Liver (tissue), 9 donors: Measurements from ENCODE around the gene SPP1. TPM values are rescaled to one million over a fixed set of nuclear protein-coding genes. Genes with fewer than 3 reads are reported as not detected.

ENCODE experiments used
- DNase-seq: peaks from one replicate; pipeline ENCODE4 v3.0.0-alpha.2; 2017; ENCODE audit warnings: low spot score
- H3K27ac ChIP-seq, 2 donors: one replicate each; pipeline ENCODE4 v1.7.0; 2013; ENCODE audit warnings: inconsistent platforms in 2 of 2, low read length in 2 of 2, control low read depth in 1 of 2, low read depth in 1 of 2, mild to moderate bottlenecking in 1 of 2
- H3K27me3 ChIP-seq, 4 donors: one replicate each; pipeline versions ENCODE4 v1.6.1 to v1.7.0; 2013; ENCODE audit warnings: low read length in 3 of 4, inconsistent platforms in 1 of 4, mild to moderate bottlenecking in 1 of 4, moderate library complexity in 1 of 4; ENCODE audit not compliant: control insufficient read depth in 4 of 4, insufficient read depth in 4 of 4
- H3K36me3 ChIP-seq, 4 donors: one replicate each; pipeline versions ENCODE4 v1.6.1 to v1.7.0; 2013; ENCODE audit warnings: low read length in 3 of 4, mild to moderate bottlenecking in 3 of 4, low read depth in 1 of 4, moderate library complexity in 1 of 4; ENCODE audit not compliant: control insufficient read depth in 4 of 4, insufficient read depth in 3 of 4
- H3K4me1 ChIP-seq, 4 donors: one replicate each; pipeline versions ENCODE4 v1.6.1 to v1.7.0; 2013; ENCODE audit warnings: low read length in 3 of 4, mild to moderate bottlenecking in 3 of 4, moderate library complexity in 1 of 4; ENCODE audit not compliant: control insufficient read depth in 4 of 4, insufficient read depth in 4 of 4
- H3K4me3 ChIP-seq, 3 donors: one replicate each; pipeline versions ENCODE4 v1.6.1 to v1.7.0; 2013; ENCODE audit warnings: low read length in 3 of 3, control low read depth in 1 of 3, low read depth in 1 of 3, mild to moderate bottlenecking in 1 of 3
- H3K9ac ChIP-seq, 2 donors: one replicate each; pipeline ENCODE4 v1.7.0; 2013; ENCODE audit warnings: low read length in 2 of 2, mild to moderate bottlenecking in 2 of 2, moderate library complexity in 2 of 2, control low read depth in 1 of 2, low read depth in 1 of 2
- H3K9me3 ChIP-seq, 4 donors: one replicate each; pipeline versions ENCODE4 v1.6.1 to v1.7.0; 2013; ENCODE audit warnings: low read length in 3 of 4; ENCODE audit not compliant: control insufficient read depth in 4 of 4
- CTCF ChIP-seq: fragments of 150-350 bp; IDR thresholded peaks from 2 replicates; pipeline ENCODE4 v1.5.1; 2017; ENCODE audit warnings: improper control_type of control experiment, low read depth, low read length; ENCODE audit not compliant: missing input control
- EGR1 ChIP-seq, 2 donors: IDR thresholded peaks; 2 replicates each; pipeline ENCODE4 v1.6.1; 2016 to 2018; ENCODE audit warnings: antibody characterized with exemption in 2 of 2, low read depth in 2 of 2
- FOXA1 ChIP-seq: IDR thresholded peaks from 2 replicates; pipeline ENCODE4 v1.6.1; 2016; ENCODE audit warnings: antibody characterized with exemption
- FOXA2 ChIP-seq: IDR thresholded peaks from 2 replicates; pipeline ENCODE4 v1.6.1; 2016; ENCODE audit warnings: antibody characterized with exemption
- HNF4A ChIP-seq, 2 donors: conservative IDR thresholded peaks; 2 replicates each; pipeline ENCODE4 v1.6.1; 2016; ENCODE audit warnings: antibody characterized with exemption in 2 of 2, mild to moderate bottlenecking in 2 of 2
- HNF4G ChIP-seq: IDR thresholded peaks from 2 replicates; pipeline ENCODE4 v1.6.1; 2016; ENCODE audit warnings: antibody characterized with exemption
- JUND ChIP-seq, 2 donors: IDR thresholded peaks; 2 replicates each; pipeline ENCODE4 v1.6.1; 2016; ENCODE audit warnings: antibody characterized with exemption in 2 of 2
- NR2F2 ChIP-seq: IDR thresholded peaks from 2 replicates; pipeline ENCODE4 v1.6.1; 2016; ENCODE audit warnings: antibody characterized with exemption
- RAD21 ChIP-seq, 2 donors: IDR thresholded peaks; 2 replicates each; pipeline ENCODE4 v1.6.1; 2016; ENCODE audit warnings: antibody characterized with exemption in 2 of 2, mild to moderate bottlenecking in 2 of 2
- SP1 ChIP-seq: IDR thresholded peaks from 2 replicates; pipeline ENCODE4 v1.6.1; 2018; ENCODE audit warnings: antibody characterized with exemption, mild to moderate bottlenecking
- TAF1 ChIP-seq: conservative IDR thresholded peaks from 2 replicates; pipeline ENCODE4 v1.6.1; 2016; ENCODE audit warnings: antibody characterized with exemption, mild to moderate bottlenecking
- ZBTB33 ChIP-seq: IDR thresholded peaks from 2 replicates; pipeline ENCODE4 v1.6.1; 2016; ENCODE audit warnings: antibody characterized with exemption
- WGBS: extraction: QIAGEN DNeasy Blood & Tissue Kit; methylation state at CpG from one replicate; pipeline ENCODE4 v1.1.7; 2013; 5-methylcytosine and 5-hydroxymethylcytosine counted together
- polyA plus RNA-seq, 2 donors: library from polyadenylated mRNA; stranded (reverse) in 1 of 2; unstranded in 1 of 2; fragments of 200-250 nt in 1 of 2; fragments of >200 nt in 1 of 2; fragmentation: Nextera tagmentation in 1 of 2; extraction: Ambion mirVana in 1 of 2; gene quantifications; one replicate each; pipeline versions ENCODE4 v1.2.1 to v1.2.3, GENCODE V29; 2013 to 2015
- total RNA-seq, 2 donors: library from RNA; depleted of rRNA; stranded (reverse); fragments of >200 nt; gene quantifications; one replicate each; pipeline ENCODE4 v1.2.3, GENCODE V29; 2014
- TF ChIP-seq, protein P1 (sequence below): IDR thresholded peaks from 2 replicates; pipeline ENCODE4 v1.6.1; 2016; ENCODE audit warnings: antibody characterized with exemption
- TF ChIP-seq, protein P2 (sequence below): IDR thresholded peaks from 2 replicates; pipeline ENCODE4 v1.6.1; 2016; ENCODE audit warnings: antibody characterized with exemption
- donor health status: healthy.
- donor health status: healthy.
- donor health status: healthy.
- donor health status: healthy.
- donor health status: healthy.

Gene SPP1
- total and polyA plus RNA-seq, 4 donors: 10.5 to 80.2 (median 27.5) TPM

DNA sequence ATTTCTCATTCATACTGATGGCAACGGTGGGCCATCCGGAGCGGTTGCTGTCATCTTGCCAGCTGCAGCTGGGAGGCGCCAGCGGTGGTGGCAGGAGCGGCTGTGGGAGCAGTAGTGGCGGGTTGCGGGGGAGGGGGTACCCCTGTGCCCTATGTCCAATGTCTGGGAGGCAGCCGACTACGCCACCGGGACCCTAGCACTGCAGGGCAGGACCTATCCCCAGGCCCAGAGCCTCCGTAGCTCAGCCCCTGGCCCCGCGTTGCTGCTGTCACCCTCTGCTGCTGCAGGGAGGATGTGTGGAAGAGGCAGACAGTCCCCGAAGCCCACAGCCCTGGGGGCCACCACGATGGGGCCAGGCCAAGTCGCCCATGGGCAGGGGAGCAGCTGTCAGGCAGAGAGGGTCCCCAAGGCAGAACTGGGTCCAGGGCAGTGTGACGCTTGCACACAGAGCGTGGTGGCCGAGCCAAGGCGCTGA lies 10.0 kb upstream of the SPP1 start:
- WGBS: 90% methylated on average over 21 of the region's 21 CpGs
- TF ChIP-seq ZBTB33: no peak
- TF ChIP-seq JUND (IDR thresholded peaks at IDR 0.05): no peak
- TF ChIP-seq EGR1 (IDR thresholded peaks at IDR 0.05; ENCODE audit: low read depth in 2 of 2): no peak
- TF ChIP-seq HNF4G: no peak
- TF ChIP-seq HNF4A (conservative IDR thresholded peaks at IDR 0.05): no peak
- TF ChIP-seq FOXA2: no peak
- no peak for TF ChIP-seq CTCF
- TF ChIP-seq NR2F2: no peak
- no peak for TF ChIP-seq FOXA1
- TF ChIP-seq, protein P1, sequence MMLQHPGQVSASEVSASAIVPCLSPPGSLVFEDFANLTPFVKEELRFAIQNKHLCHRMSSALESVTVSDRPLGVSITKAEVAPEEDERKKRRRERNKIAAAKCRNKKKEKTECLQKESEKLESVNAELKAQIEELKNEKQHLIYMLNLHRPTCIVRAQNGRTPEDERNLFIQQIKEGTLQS: no peak
- no peak for TF ChIP-seq RAD21 (IDR thresholded peaks at IDR 0.05)
- no peak for TF ChIP-seq SP1
- no peaks in the 10 kb centered on the region for H3K9me3 ChIP-seq
- no peaks in the 10 kb centered on the region for H3K36me3 ChIP-seq
- H3K9ac ChIP-seq: no peak overlapping the region
- no peak overlapping the region for H3K27ac ChIP-seq
- H3K4me1 ChIP-seq: no peaks in the 10 kb centered on the region
- no peaks in the 10 kb centered on the region for H3K27me3 ChIP-seq
- no peak for DNase-seq
- no peak overlapping the region for H3K4me3 ChIP-seq

DNA sequence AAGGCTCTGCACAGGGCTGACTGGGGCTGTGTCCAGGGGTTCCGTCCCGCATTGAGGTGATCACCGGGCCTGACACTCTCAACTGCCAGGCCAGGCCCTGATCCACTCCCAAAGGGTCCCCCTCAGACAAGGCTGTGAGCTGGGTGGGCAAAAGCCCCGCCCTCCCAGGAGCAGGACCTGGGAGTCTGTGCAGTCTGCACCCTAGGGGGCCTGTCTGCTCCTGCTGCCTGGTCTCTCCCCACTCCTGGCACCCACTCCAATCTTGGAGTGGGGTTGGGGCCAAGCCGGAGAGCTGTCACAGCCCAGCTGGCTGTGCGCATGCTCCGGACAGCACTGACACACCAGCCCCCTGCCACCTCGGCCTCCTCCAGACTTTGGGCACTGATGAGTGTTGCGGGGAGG lies 9.4 kb upstream of the SPP1 start:
- H3K9me3 ChIP-seq: no peaks in the 10 kb centered on the region
- TF ChIP-seq, protein P1: no peak
- TF ChIP-seq SP1: no peak
- no peak for TF ChIP-seq TAF1
- no peak for TF ChIP-seq EGR1 (IDR thresholded peaks at IDR 0.05; ENCODE audit: low read depth in 2 of 2)
- H3K27me3 ChIP-seq: no peaks in the 10 kb centered on the region
- 95% methylated on average over 9 of the region's 9 CpGs for WGBS
- H3K9ac ChIP-seq: no peak overlapping the region
- H3K4me1 ChIP-seq: no peaks in the 10 kb centered on the region
- no peak for DNase-seq
- no peaks in the 10 kb centered on the region for H3K36me3 ChIP-seq
- H3K27ac ChIP-seq: no peak overlapping the region
- H3K4me3 ChIP-seq: no peak overlapping the region

DNA sequence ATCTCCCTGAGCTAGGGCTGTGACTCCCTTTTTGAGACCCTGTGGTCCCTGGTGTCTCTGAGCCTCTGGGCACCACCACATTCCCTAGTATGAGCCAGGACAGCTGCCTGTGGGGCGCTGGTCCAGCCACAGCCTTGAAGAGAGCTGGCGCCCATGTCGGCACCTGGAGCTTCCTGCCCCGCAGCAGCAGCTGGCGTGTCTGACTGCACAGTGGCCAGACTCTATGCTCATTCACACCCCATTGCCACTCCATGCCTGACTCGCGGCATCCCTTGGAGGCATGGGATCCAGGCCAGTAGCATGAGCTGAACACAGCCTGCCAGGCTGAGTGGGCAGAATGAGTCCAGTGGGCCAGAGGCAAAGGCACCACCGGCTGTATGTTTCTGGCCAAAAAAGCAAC lies 8.3 kb upstream of the SPP1 start:
- DNase-seq: no peak
- Histone ChIP-seq H3K27ac (no peak overlapping the region), H3K4me1 (no peaks in the 10 kb centered on the region), H3K9me3 (no peaks in the 10 kb centered on the region), H3K36me3 (no peaks in the 10 kb centered on the region), H3K27me3 (no peaks in the 10 kb centered on the region), H3K9ac (no peak overlapping the region), H3K4me3 (no peak overlapping the region)
- TF ChIP-seq FOXA1 (no peak), SP1 (no peak), NR2F2 (no peak), EGR1 (IDR thresholded peaks at IDR 0.05; ENCODE audit: low read depth in 2 of 2) (no peak)
- TF ChIP-seq, protein P2, sequence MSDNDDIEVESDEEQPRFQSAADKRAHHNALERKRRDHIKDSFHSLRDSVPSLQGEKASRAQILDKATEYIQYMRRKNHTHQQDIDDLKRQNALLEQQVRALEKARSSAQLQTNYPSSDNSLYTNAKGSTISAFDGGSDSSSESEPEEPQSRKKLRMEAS: no peak
- WGBS: 94% methylated on average over 8 of the region's 8 CpGs
